Stomach smooth muscle (tissue), 2 donors: ENCODE measurements around the gene HCN3.
"Not testable (repeated sequence)": the region's sequence is repeated elsewhere in the genome, so short reads cannot be mapped to it uniquely, and the experiment has no call there.

Source experiments
- H3K27ac ChIP-seq: one replicate; pipeline ENCODE4 v1.7.0; 2013; ENCODE audit warnings: mild to moderate bottlenecking, low read length, inconsistent platforms
- H3K27me3 ChIP-seq, 2 donors: one replicate each; pipeline ENCODE4 v1.7.0; 2013; ENCODE audit warnings: low read length in 2 of 2; ENCODE audit not compliant: insufficient read depth in 2 of 2, control insufficient read depth in 1 of 2
- H3K36me3 ChIP-seq, 2 donors: one replicate each; pipeline ENCODE4 v1.7.0; 2013; ENCODE audit warnings: low read length in 2 of 2; ENCODE audit not compliant: control insufficient read depth in 2 of 2, insufficient read depth in 2 of 2
- H3K4me1 ChIP-seq: one replicate; pipeline ENCODE4 v1.7.0; 2013; ENCODE audit warnings: low read length; ENCODE audit not compliant: control insufficient read depth, insufficient read depth
- H3K4me3 ChIP-seq, 2 donors: one replicate each; pipeline ENCODE4 v1.7.0; 2013; ENCODE audit warnings: low read length in 2 of 2
- H3K9ac ChIP-seq, 2 donors: one replicate each; pipeline ENCODE4 v1.7.0; 2013; ENCODE audit warnings: low read length in 2 of 2, mild to moderate bottlenecking in 1 of 2
- H3K9me3 ChIP-seq, 2 donors: one replicate each; pipeline ENCODE4 v1.7.0; 2013; ENCODE audit warnings: low read length in 2 of 2; ENCODE audit not compliant: control insufficient read depth in 2 of 2
- donor health status: healthy.
- donor health status: Pancreatic carcinoma.

HCN3 gene

GRCh38 chr1:155277070-155277901 is at the start of gene HCN3:
HCN3 (plus strand) TSS chr1:155277463; CDS start chr1:155277591, 128 bp downstream.
- Histone ChIP-seq H3K27me3 (no peaks in the 10 kb centered on the region), H3K4me1 (peaks cover 26% of the 10 kb centered on the region), H3K9me3 (no peaks in the 10 kb centered on the region), H3K9ac (peak within 1 kb of the TSS in 1 of 2 donors; percentile 68), H3K27ac (no peak within 1 kb of the TSS), H3K36me3 (no peaks in the 10 kb centered on the region), H3K4me3 (peak within 1 kb of the TSS; percentile 36 to 82)

DNA sequence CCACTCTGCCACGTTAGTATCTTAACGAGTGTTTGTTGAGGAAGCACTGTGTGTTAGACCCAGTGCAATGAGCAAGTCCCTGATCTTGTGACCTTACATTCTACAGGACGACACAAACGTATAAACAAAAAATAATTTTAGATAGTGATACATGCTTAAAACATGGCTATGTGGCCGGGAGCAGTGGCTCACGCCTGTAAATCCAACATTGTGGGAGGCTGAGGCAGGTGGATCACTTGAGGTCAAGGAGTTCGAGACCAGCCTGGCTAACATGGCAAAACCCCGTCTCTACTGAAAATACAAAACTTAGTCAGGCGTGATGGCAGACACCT is 49.2 kb upstream of the HCN3 start:
- Histone ChIP-seq H3K27me3 (no peaks in the 10 kb centered on the region), H3K9me3 (no peaks in the 10 kb centered on the region), H3K4me1 (peaks cover 31% of the 10 kb centered on the region), H3K36me3 (no peaks in the 10 kb centered on the region), H3K27ac (peak overlapping the region; percentile 85), H3K4me3 (peak overlapping the region; percentile 80 to 81), H3K9ac (peak overlapping the region; percentile 62 to 87)

- not testable (repeated sequence) for H3K9me3 ChIP-seq, H3K9ac ChIP-seq, H3K36me3 ChIP-seq, H3K27me3 ChIP-seq, H3K4me3 ChIP-seq
- peak overlapping the region; percentile 73 for H3K27ac ChIP-seq
- peaks cover 29% of the 10 kb centered on the region for H3K4me1 ChIP-seq
These were observed 46.0 kb upstream of the HCN3 start for GRCh38 chr1:155231302-155231701.

- H3K4me3 ChIP-seq = not testable (repeated sequence)
These were observed 45.0 kb upstream of the HCN3 start for GRCh38 chr1:155232001-155232978.

GRCh38 chr1:155233502-155233901 is 43.8 kb upstream of the HCN3 start:
- not testable (repeated sequence) for H3K9ac ChIP-seq, H3K4me3 ChIP-seq, H3K36me3 ChIP-seq, H3K27ac ChIP-seq, H3K27me3 ChIP-seq, H3K9me3 ChIP-seq
- H3K4me1 ChIP-seq = peaks cover 14% of the 10 kb centered on the region

More at GRCh38 chr1:155232001-155232978, 45.0 kb upstream of the HCN3 start:
- H3K9ac ChIP-seq, H3K27me3 ChIP-seq, H3K36me3 ChIP-seq, H3K9me3 ChIP-seq: not testable (repeated sequence)
- Histone ChIP-seq H3K4me1 (peaks cover 23% of the 10 kb centered on the region), H3K27ac (peak overlapping the region; percentile 73)

DNA sequence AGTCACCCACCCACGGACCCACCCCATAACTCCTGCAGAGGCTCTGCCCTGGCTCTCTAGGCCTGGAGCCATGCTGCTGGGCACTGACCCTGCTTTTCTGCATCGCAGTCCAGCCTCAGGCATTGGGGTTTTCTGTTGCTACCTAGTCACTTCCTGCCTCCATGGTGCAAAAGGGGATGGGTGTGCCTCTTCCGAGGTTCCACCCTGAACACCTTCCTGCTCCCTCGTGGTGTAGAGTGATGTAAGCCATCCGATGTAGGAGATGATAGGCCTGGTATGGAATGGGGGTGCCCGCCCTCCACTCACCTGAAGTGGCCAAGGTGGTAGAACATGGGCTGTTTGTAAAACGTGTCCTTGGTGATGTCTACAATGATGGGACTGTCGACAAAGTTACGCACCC is 41.9 kb upstream of the HCN3 start:
- not testable (repeated sequence) for H3K9me3 ChIP-seq, H3K36me3 ChIP-seq, H3K4me3 ChIP-seq, H3K27me3 ChIP-seq, H3K27ac ChIP-seq, H3K9ac ChIP-seq
- peaks cover 16% of the 10 kb centered on the region for H3K4me1 ChIP-seq

- Histone ChIP-seq H3K36me3 (peaks cover 6 to 7% of the 10 kb centered on the region in 2 donors), H3K9me3 (no peaks in the 10 kb centered on the region), H3K27me3 (no peaks in the 10 kb centered on the region), H3K4me1 (peaks cover 22% of the 10 kb centered on the region), H3K9ac (no peak overlapping the region), H3K4me3 (no peak overlapping the region), H3K27ac (no peak overlapping the region)
These were observed 40.8 kb upstream of the HCN3 start for GRCh38 chr1:155236451-155236850.

DNA sequence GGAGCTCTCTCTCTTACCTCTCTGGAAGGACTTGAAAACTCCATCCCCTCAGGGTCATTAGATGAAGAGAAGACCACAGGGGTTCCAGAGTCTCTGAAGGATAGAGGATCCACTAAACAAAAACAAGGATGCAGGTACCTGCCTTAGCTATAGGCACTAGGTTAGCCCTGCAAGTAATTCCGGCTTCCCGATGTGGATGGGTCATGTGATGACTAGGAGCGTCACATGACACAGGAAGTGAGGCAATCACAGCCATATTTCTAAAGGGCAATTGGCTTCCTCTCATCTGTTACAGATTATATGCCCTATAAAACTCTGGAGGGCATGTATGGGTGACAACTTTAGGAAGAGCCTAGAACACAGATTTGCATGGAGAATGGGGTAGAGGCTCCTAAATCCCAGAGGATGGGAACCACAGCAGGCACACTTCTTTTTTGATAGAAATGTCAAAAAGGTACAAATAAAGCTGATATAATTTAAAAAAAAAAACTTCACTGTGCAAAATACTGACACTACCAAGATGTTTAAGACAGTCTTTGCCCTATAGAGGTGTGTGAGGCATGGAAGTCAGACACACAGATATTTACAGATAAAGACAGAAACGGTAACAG is 36.1 kb upstream of the HCN3 start:
- Histone ChIP-seq H3K27ac (peak overlapping the region; percentile 41), H3K9ac (peak overlapping the region; percentile 44 to 72), H3K9me3 (no peaks in the 10 kb centered on the region), H3K4me3 (peak overlapping the region; percentile 64 to 69), H3K27me3 (no peaks in the 10 kb centered on the region), H3K4me1 (peaks cover 30% of the 10 kb centered on the region), H3K36me3 (peaks cover 3 to 4% of the 10 kb centered on the region in 2 donors)

- H3K27ac ChIP-seq = peak overlapping the region; percentile 41
- H3K9ac ChIP-seq = no peak overlapping the region
- no peaks in the 10 kb centered on the region for H3K27me3 ChIP-seq
- peaks cover 0 to 2% of the 10 kb centered on the region in 2 donors for H3K36me3 ChIP-seq
- no peaks in the 10 kb centered on the region for H3K9me3 ChIP-seq
- peaks cover 30% of the 10 kb centered on the region for H3K4me1 ChIP-seq
- H3K4me3 ChIP-seq = no peak overlapping the region
These were observed 35.4 kb upstream of the HCN3 start for GRCh38 chr1:155241841-155242264.

GRCh38 chr1:155242805-155243358 is 34.4 kb upstream of the HCN3 start:
- H3K4me1 ChIP-seq = peaks cover 30% of the 10 kb centered on the region
- H3K27ac ChIP-seq = peak overlapping the region; percentile 87
- H3K27me3 ChIP-seq = no peaks in the 10 kb centered on the region
- peak overlapping the region in 1 of 2 donors; percentile 81 for H3K4me3 ChIP-seq
- no peaks in the 10 kb centered on the region for H3K9me3 ChIP-seq
- peak overlapping the region in 1 of 2 donors; percentile 74 for H3K9ac ChIP-seq
- H3K36me3 ChIP-seq = peaks cover 5 to 8% of the 10 kb centered on the region in 2 donors
